GM19193 (cell line): ENCODE results near the gene SYT4.

Experiments
- POLR2A ChIP-seq: IDR thresholded peaks from 4 replicates; pipeline ENCODE4 v1.6.1; 2011; ENCODE audit not compliant: insufficient read depth, insufficient read length; ENCODE audit errors: extremely low read depth

Gene SYT4

GRCh38 chr18:43248610-43249249 is 28.6 kb downstream of the SYT4 start:
- no peak for TF ChIP-seq POLR2A

DNA sequence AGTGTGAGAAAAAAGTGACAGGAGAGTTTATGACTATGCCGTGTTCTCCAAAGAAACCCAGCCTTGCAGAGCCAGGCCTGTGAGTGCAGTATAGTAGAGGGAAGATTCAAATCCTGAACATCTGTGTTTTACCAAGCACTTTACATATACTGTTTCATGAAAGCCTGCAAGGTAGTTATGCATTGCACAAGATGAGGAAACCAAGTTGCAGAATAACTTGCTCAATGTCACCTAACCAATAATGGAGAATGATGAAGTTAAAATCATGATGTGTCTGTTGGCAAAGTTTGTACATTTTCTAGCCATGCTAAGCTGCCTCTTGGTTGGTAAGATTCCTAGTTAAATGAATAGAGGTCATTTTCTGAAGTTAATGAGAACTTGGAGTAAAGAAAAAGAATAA is 29.3 kb downstream of the SYT4 start:
- TF ChIP-seq POLR2A: no peak

GRCh38 chr18:43238429-43238828 is 38.9 kb downstream of the SYT4 start:
- no peak for TF ChIP-seq POLR2A

- TF ChIP-seq POLR2A: no peak
Observed at GRCh38 chr18:43236921-43237320, 40.4 kb downstream of the SYT4 start.

- no peak for TF ChIP-seq POLR2A
Observed at GRCh38 chr18:43234889-43235288, 42.4 kb downstream of the SYT4 start.

- TF ChIP-seq POLR2A: no peak
Observed at GRCh38 chr18:43222501-43222900, 54.8 kb downstream of the SYT4 start.

GRCh38 chr18:43220691-43221090 is 56.6 kb downstream of the SYT4 start:
- TF ChIP-seq POLR2A: no peak
